GM12878 (cell line): ENCODE results near the gene TFRC. TPM values are rescaled to one million over a fixed set of nuclear protein-coding genes. Genes with fewer than 3 reads are reported as not detected.

ENCODE experiments used
- ATAC-seq: fragments of 200-7000 bp; cut with Tn5 transposase; 3 replicates; pipeline ENCODE4 v1.9.1; 2020; ENCODE audit warnings: mild to moderate bottlenecking, moderate library complexity
- BruUV-seq: library from RNA; stranded (reverse); fragments of 400-500 nt; replicated peaks from 2 replicates; lab custom pipeline; 2021; lab: Mats Ljungman, UMichigan
- CTCF ChIA-PET: fragments of 300-600 bp; sonication (Branson Sonifier 250); formaldehyde crosslinking; extraction: SDS; loops from one replicate; lab custom pipeline; 2021; ENCODE audit warnings: inconsistent platforms; lab: Yijun Ruan, JAX
- POLR2A ChIA-PET: fragments of 350-600 bp; formaldehyde crosslinking; extraction: SDS; loops from one replicate; lab custom pipeline; 2021; ENCODE audit warnings: inconsistent platforms; lab: Charles Lee
- RAD21 ChIA-PET: fragments of 300-600 bp; sonication (Branson Sonifier 250); formaldehyde crosslinking; loops from one replicate; lab custom pipeline; 2023; ENCODE audit warnings: antibody characterized with exemption; ENCODE audit not compliant: unreplicated experiment; lab: Charles Lee
- SMC1A ChIA-PET: fragments of 300-600 bp; sonication (Branson Sonifier 250); formaldehyde crosslinking; loops from one replicate; lab custom pipeline; 2023; ENCODE audit not compliant: unreplicated experiment, uncharacterized antibody; lab: Charles Lee
- DNase-seq: peaks from one replicate; pipeline ENCODE4 v3.0.0-alpha.2; 2011; ENCODE audit warnings: low read depth, low spot score
- FAIRE-seq: peaks from 3 replicates; lab custom pipeline; 2011; peaks lifted over from hg19 to GRCh38; lab: Jason Lieb, UNC
- H2AFZ ChIP-seq: 2 replicates; pipeline ENCODE4 v1.6.0; 2011; ENCODE audit warnings: low read depth, low read length, control low read depth; ENCODE audit not compliant: control insufficient read depth
- H3K27ac ChIP-seq: 2 replicates; pipeline ENCODE4 v1.5.1; 2011; ENCODE audit warnings: control low read depth; ENCODE audit not compliant: control insufficient read depth, insufficient read depth
- H3K27me3 ChIP-seq, 2 experiments: replicated peaks in 1 of 2; 2 replicates each; pipeline versions ENCODE4 v1.6.0 to v1.6.1; 2011; ENCODE audit warnings: low read length in 1 of 2; ENCODE audit not compliant: control insufficient read depth in 2 of 2, insufficient read depth in 2 of 2
- H3K36me3 ChIP-seq, 2 experiments: 2 replicates each; pipeline ENCODE4 v1.5.1; 2011; ENCODE audit warnings: low read length in 1 of 2; ENCODE audit not compliant: control insufficient read depth in 2 of 2, insufficient read depth in 2 of 2
- H3K4me1 ChIP-seq: 2 replicates; pipeline ENCODE4 v1.6.1; 2011; ENCODE audit warnings: mild to moderate bottlenecking, low read length, moderate library complexity, mixed read lengths; ENCODE audit not compliant: control insufficient read depth, insufficient read depth
- H3K4me2 ChIP-seq: 2 replicates; pipeline ENCODE4 v1.6.0; 2011; ENCODE audit warnings: control low read depth; ENCODE audit not compliant: control insufficient read depth, insufficient read depth
- H3K4me3 ChIP-seq: fragments of 200-600 bp; sonication (generic); 2 replicates; pipeline ENCODE4 v1.5.1; 2016
- H3K79me2 ChIP-seq: 2 replicates; pipeline ENCODE4 v1.6.0; 2011; ENCODE audit warnings: low read length; ENCODE audit not compliant: control insufficient read depth, insufficient read depth
- H3K9ac ChIP-seq: 2 replicates; pipeline ENCODE4 v1.8.0; 2011; ENCODE audit warnings: low read length, control low read depth, mixed read lengths; ENCODE audit not compliant: control insufficient read depth, insufficient read depth
- H3K9me3 ChIP-seq: replicated peaks from 3 replicates; pipeline ENCODE4 v1.5.1; 2011; ENCODE audit warnings: mild to moderate bottlenecking, low read length; ENCODE audit not compliant: control insufficient read depth, insufficient read depth
- H4K20me1 ChIP-seq: 2 replicates; pipeline ENCODE4 v1.6.0; 2011; ENCODE audit not compliant: control insufficient read depth, insufficient read depth
- EED ChIP-seq: sonication (generic); IDR thresholded peaks from 2 replicates; pipeline ENCODE4 v1.6.1; 2016; ENCODE audit warnings: antibody characterized with exemption, low read depth
- ELK1 ChIP-seq: IDR thresholded peaks from 2 replicates; pipeline ENCODE4 v1.6.1; 2012; ENCODE audit warnings: low read depth, low read length, improper control_type of control experiment
- ESRRA ChIP-seq: IDR thresholded peaks from 2 replicates; pipeline ENCODE4 v1.6.1; 2012; ENCODE audit warnings: mild to moderate bottlenecking, low read length, improper control_type of control experiment
- HDAC6 ChIP-seq: fragments of 200-600 bp; sonication (generic); IDR thresholded peaks from one replicate; pipeline ENCODE4 v1.8.0; 2017; ENCODE audit warnings: antibody characterized with exemption; ENCODE audit not compliant: unreplicated experiment
- IKZF2 ChIP-seq, 2 experiments: fragments of 450-650 bp; IDR thresholded peaks; 2 replicates each; pipeline ENCODE4 v1.6.1; 2017; ENCODE audit warnings: mild to moderate bottlenecking in 2 of 2, moderate library complexity in 2 of 2
- KLF5 ChIP-seq: fragments of 450-650 bp; IDR thresholded peaks from 2 replicates; pipeline ENCODE4 v1.6.1; 2014; ENCODE audit warnings: mild to moderate bottlenecking; ENCODE audit not compliant: partially characterized antibody
- NFYA ChIP-seq: IDR thresholded peaks from 2 replicates; pipeline ENCODE4 v1.6.1; 2011; ENCODE audit warnings: low read depth, mild to moderate bottlenecking, low read length, improper control_type of control experiment, borderline replicate concordance
- STAT1 ChIP-seq: fragments of 450-650 bp; conservative IDR thresholded peaks from 2 replicates; pipeline ENCODE4 v1.6.1; 2014; ENCODE audit warnings: antibody characterized with exemption, mild to moderate bottlenecking
- TBL1XR1 ChIP-seq: IDR thresholded peaks from 2 replicates; pipeline ENCODE4 v1.6.1; 2012; ENCODE audit warnings: low read depth, low read length, improper control_type of control experiment
- TCF3 ChIP-seq: IDR thresholded peaks from 2 replicates; pipeline ENCODE4 v1.6.1; 2012; ENCODE audit warnings: low read depth, mild to moderate bottlenecking, low read length, borderline replicate concordance; ENCODE audit not compliant: insufficient read depth
- in situ Hi-C: fragments of 300-500 bp; cut with MboI; formaldehyde crosslinking; loops from 9 replicates; pipeline ENCODE4 v1.14.3; 2018; ENCODE audit warnings: mixed read lengths
- intact Hi-C: fragments of 100-400 bp; cut with micrococcal nuclease; formaldehyde crosslinking; loops from one replicate; pipeline ENCODE4 v1.14.2; 2022; ENCODE audit not compliant: unreplicated experiment
- polyA plus RNA-seq, 11 experiments: library from polyadenylated mRNA; depleted of rRNA in 4 of 11; unstranded in 6 of 11; stranded (reverse) in 5 of 11; fragments of >200 nt; fragmentation: Nextera tagmentation in 4 of 11; fragmentation: Illumina TruSeq in 1 of 11; extraction: Ambion mirVana in 4 of 11; extraction: Trizol in 1 of 11; gene quantifications; 1 replicate in 1 of 11; 2 replicates in 10 of 11; pipeline versions ENCODE4 v1.2.1 to v1.2.3, GENCODE V29; 2011 to 2016; ENCODE audit warnings: inconsistent platforms in 2 of 11, missing spikeins in 2 of 11, low read depth in 1 of 11
- total RNA-seq, 4 experiments: library from RNA; depleted of rRNA in 3 of 4; stranded (reverse); fragments of >200 nt in 3 of 4; fragmentation: Illumina TruSeq in 1 of 4; extraction: Trizol in 1 of 4; gene quantifications; 2 replicates each; pipeline versions ENCODE4 v1.2.1 to v1.2.3, GENCODE V29; 2013 to 2021

TFRC gene
- total and polyA plus RNA-seq, 10 of the 15 experiments (the other 5 are each of a cell fraction or from before 2014, with no cell fraction given): 123 to 526 (median 316) TPM

- ChIA-PET SMC1A (interaction anchor here (2.2 kb wide), 1 partner anchor 11 kb away, joined by 15 read pairs; no protein-coding TSS in a partner anchor), CTCF (interaction anchor here (1.3 kb wide), 1 partner anchor 10 kb away, joined by 5 read pairs; no protein-coding TSS in a partner anchor), POLR2A (interaction anchor here (0.8 kb wide), 1 partner anchor 17 kb away, joined by 4 read pairs; no protein-coding TSS in a partner anchor), RAD21 (no interaction called here)
- no peaks in the 10 kb centered on the region for H4K20me1 ChIP-seq
- intact Hi-C loops: no loop called here
- H3K79me2 ChIP-seq: peaks cover 3% of the 10 kb centered on the region
- no peak overlapping the region for H3K27ac ChIP-seq
- in situ Hi-C loops: no loop called here
- no peak overlapping the region for H3K4me3 ChIP-seq
- H2AFZ ChIP-seq: no peak overlapping the region
- no peak for ATAC-seq
- no peaks in the 10 kb centered on the region for H3K9me3 ChIP-seq
- no peak overlapping the region for H3K4me2 ChIP-seq
- no TSS peak for BruUV-seq
- TF ChIP-seq TBL1XR1 (no peak), IKZF2 (IDR thresholded peaks at IDR 0.05) (no peak), ELK1 (no peak), KLF5 (no peak), STAT1 (no peak), HDAC6 (no peak), ESRRA (no peak), EED (no peak), TCF3 (no peak), NFYA (no peak)
- TF ChIP-seq, all 136 proteins: peak for 0
- Histone ChIP-seq H3K27me3 (no peaks in the 10 kb centered on the region), H3K4me1 (no peaks in the 10 kb centered on the region), H3K9ac (no peak overlapping the region), H3K36me3 (peaks cover 24 to 61% of the 10 kb centered on the region in 2 experiments)
- no peak for DNase-seq
- FAIRE-seq: no peak
Observed at GRCh38 chr3:196063049-196063448, 18.8 kb downstream of the TFRC start.
